Uterus (tissue), 2 donors: ENCODE data around the gene SART1.

Source experiments
- CTCF ChIP-seq, 4 experiments: fragments of 200-600 bp in 2 of 4; fragments of 450-650 bp in 2 of 4; sonication (generic) in 2 of 4; IDR thresholded peaks; one replicate each; pipeline ENCODE4 v1.5.1; 2016 to 2019; ENCODE audit warnings: antibody characterized with exemption in 4 of 4, mild to moderate bottlenecking in 2 of 4, moderate library complexity in 1 of 4
- POLR2A ChIP-seq, 2 donors: fragments of 450-650 bp; IDR thresholded peaks; one replicate each; pipeline ENCODE4 v1.6.1; 2016; ENCODE audit warnings: antibody characterized with exemption in 2 of 2, mild to moderate bottlenecking in 1 of 2, moderate library complexity in 1 of 2

GRCh38 chr11:65983589-65983987 lies 22.1 kb downstream of the SART1 start:
- TF ChIP-seq CTCF (IDR thresholded peaks at IDR 0.05) (no peak), POLR2A (IDR thresholded peaks at IDR 0.05) (no peak)
